HL-60 (cell line): Measurements from ENCODE around the gene KCNH8.

Source experiments
- POLR2AphosphoS5 ChIP-seq: IDR thresholded peaks from 2 replicates; pipeline ENCODE4 v1.6.1; 2012; ENCODE audit warnings: low read depth
- TF ChIP-seq, protein P1 (sequence below): IDR thresholded peaks from one replicate; pipeline ENCODE4 v1.5.1; 2011; ENCODE audit warnings: low read length, control low read depth, inconsistent platforms; ENCODE audit not compliant: insufficient read depth

DNA sequence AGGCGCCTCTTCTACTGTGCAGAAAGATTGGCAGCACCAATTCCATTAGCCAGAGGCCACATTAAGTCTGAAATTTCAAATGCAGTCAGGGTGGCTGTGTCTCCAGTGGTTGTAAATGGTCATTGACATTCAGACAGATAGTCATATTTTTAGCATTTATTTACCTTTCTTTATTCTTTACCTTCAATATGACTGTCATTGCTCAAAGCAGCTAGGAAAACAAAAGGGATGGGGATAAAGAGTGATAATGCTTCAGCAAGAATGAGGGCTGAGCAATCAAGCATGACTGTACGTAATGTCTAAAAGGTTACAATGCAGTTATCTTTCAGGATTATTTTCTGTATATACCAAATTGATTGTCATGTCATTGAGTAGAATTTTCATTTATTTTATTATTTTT lies 425.3 kb downstream of the KCNH8 start:
- TF ChIP-seq, protein P1, sequence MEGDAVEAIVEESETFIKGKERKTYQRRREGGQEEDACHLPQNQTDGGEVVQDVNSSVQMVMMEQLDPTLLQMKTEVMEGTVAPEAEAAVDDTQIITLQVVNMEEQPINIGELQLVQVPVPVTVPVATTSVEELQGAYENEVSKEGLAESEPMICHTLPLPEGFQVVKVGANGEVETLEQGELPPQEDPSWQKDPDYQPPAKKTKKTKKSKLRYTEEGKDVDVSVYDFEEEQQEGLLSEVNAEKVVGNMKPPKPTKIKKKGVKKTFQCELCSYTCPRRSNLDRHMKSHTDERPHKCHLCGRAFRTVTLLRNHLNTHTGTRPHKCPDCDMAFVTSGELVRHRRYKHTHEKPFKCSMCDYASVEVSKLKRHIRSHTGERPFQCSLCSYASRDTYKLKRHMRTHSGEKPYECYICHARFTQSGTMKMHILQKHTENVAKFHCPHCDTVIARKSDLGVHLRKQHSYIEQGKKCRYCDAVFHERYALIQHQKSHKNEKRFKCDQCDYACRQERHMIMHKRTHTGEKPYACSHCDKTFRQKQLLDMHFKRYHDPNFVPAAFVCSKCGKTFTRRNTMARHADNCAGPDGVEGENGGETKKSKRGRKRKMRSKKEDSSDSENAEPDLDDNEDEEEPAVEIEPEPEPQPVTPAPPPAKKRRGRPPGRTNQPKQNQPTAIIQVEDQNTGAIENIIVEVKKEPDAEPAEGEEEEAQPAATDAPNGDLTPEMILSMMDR: no peak
- TF ChIP-seq POLR2AphosphoS5: no peak
